ENCODE results near the gene CATSPERB. TPM values are rescaled to one million over a fixed set of nuclear protein-coding genes. Genes with fewer than 3 reads are reported as not detected.

The CATSPERB gene
- total RNA-seq, 1 donor, result 0.81 TPM

DNA sequence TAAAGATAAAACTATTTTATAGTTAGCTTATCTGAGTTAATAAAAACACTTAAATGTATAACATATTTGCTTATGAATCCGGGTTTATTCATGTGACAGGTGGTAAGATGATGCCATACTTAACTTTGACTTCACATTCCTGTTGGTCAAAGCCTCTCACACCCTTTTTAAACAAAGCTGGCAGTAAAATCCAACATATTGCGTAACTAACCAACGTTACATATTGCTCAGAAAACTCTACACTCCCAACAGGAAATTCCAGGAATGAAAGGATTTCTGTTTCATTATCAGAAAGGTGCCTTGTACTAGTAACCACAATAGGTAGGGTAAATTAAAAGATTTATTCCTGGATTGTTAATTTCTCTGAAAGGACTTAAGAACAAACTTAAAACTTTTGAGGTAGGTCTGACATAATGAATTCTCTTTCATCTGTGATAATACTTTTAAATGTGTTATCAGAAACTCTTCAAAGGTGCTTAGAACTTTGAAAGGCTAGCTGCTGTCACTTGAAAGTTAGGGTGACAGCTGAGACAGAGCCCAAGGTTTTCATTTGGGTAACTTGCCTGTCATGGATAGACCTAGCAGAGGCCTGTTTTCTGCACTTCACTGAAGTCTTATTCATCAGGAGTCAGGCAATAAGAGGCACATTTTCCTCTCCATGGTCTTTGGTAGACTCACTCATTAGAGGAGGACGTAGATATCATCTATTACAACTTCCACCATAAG lies 23.8 kb upstream of the CATSPERB start:
- TF ChIP-seq, protein P1, sequence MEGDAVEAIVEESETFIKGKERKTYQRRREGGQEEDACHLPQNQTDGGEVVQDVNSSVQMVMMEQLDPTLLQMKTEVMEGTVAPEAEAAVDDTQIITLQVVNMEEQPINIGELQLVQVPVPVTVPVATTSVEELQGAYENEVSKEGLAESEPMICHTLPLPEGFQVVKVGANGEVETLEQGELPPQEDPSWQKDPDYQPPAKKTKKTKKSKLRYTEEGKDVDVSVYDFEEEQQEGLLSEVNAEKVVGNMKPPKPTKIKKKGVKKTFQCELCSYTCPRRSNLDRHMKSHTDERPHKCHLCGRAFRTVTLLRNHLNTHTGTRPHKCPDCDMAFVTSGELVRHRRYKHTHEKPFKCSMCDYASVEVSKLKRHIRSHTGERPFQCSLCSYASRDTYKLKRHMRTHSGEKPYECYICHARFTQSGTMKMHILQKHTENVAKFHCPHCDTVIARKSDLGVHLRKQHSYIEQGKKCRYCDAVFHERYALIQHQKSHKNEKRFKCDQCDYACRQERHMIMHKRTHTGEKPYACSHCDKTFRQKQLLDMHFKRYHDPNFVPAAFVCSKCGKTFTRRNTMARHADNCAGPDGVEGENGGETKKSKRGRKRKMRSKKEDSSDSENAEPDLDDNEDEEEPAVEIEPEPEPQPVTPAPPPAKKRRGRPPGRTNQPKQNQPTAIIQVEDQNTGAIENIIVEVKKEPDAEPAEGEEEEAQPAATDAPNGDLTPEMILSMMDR (IDR thresholded peaks at IDR 0.05; ENCODE audit: insufficient read depth, low read length), result no peak
- DNase-seq (ENCODE audit: low read depth), result peak; percentile 67
- no peak overlapping the region for H3K4me3 ChIP-seq (ENCODE audit: low read depth, low read length)

DNA sequence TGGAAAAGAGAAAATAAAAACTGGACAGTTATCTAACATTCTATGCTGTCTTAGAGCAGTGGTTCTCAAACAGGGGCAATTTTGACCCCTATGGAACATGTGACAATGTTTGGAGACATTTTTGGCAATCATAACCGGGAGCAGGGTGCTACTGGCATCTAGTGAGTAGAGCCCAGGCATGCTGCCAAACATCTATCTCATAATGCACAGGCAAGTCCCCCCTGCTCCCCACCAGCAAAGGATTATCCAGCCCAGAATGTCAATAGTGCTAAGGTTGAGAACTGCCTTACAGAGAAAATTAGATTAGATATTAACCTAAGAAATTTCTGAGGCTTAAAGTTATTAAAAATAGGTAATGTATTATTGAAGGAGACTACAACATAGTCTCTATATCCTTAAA lies 22.9 kb upstream of the CATSPERB start:
- no peak overlapping the region for H3K4me3 ChIP-seq (ENCODE audit: low read depth, low read length)
- TF ChIP-seq, protein P1 (IDR thresholded peaks at IDR 0.05; ENCODE audit: insufficient read depth, low read length), result no peak
- no peak for DNase-seq (ENCODE audit: low read depth)

DNA sequence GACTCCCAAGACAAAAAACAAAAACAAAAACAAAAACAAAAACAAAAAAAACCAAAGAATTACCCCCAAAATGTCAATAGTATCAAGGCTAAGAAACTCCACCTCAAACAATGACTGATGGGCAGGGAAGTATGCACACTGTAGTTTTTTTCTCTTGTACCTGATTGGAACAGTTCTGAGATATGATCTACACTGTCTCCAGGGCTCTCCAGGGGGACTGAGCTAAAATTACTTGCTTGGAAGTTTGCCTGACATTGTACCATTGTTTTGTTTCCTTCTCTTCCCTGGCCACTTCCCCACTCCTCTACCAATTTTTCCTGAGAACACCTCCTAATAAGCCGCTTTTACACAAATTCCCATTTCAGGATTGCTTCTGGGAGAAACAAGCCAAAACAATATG lies 22.3 kb upstream of the CATSPERB start:
- DNase-seq (ENCODE audit: low read depth), result no peak
- TF ChIP-seq, protein P1 (IDR thresholded peaks at IDR 0.05; ENCODE audit: insufficient read depth, low read length), result no peak
- no peak overlapping the region for H3K4me3 ChIP-seq (ENCODE audit: low read depth, low read length)

DNA sequence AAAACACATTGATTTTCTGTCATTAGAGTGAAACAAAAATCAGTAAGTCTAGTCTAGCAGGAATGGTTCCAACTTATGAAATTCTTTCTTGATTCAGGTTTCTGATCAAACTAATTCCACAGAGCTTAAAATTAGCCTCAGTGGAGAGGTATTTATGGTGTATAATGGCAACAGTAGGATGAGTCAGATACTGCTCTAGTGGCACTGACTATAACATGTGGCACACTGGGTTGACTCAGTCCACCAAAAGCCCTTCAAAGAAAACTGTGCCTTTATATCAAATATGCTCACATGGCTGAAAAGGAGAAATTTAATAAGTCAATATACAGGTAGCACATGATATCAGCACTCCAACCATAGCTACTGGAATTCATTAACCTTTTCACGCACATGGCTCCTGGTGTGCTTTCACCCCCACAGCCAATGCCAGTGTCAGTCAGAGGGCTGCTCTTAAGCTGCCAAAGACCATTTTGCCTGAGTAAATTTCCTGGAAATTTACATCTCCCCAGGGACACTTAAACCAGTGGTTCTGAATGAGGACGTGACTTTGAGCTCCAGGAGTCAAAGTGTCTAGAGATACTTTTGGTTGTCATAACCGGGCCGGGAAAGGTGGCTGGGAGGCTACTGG lies 21.7 kb upstream of the CATSPERB start:
- TF ChIP-seq, protein P1 (IDR thresholded peaks at IDR 0.05; ENCODE audit: insufficient read depth, low read length), result no peak
- DNase-seq (ENCODE audit: low read depth), result no peak
- H3K4me3 ChIP-seq (ENCODE audit: low read depth, low read length), result no peak overlapping the region

DNA sequence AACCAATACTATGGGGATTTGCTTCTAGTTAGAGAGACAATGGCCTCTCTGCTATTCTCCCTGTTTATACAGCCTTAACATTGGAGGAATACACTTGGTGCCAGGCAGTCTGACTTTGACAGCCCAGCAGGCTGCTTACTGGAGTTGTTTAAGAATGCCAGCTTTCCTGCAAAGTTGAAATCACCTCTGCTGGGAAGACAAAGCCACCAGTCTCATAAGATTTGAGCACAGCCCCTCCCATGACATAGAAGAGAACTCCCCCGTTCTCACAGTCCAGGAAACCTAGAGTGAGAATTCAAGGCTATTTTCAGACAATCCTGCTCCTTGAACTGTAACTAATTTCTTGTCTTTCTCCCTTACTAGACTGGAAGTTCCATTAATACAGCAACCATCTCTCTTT lies 21.1 kb upstream of the CATSPERB start:
- H3K4me3 ChIP-seq (ENCODE audit: low read depth, low read length), result no peak overlapping the region
- TF ChIP-seq, protein P1 (IDR thresholded peaks at IDR 0.05; ENCODE audit: insufficient read depth, low read length), result no peak
- no peak for DNase-seq (ENCODE audit: low read depth)

DNA sequence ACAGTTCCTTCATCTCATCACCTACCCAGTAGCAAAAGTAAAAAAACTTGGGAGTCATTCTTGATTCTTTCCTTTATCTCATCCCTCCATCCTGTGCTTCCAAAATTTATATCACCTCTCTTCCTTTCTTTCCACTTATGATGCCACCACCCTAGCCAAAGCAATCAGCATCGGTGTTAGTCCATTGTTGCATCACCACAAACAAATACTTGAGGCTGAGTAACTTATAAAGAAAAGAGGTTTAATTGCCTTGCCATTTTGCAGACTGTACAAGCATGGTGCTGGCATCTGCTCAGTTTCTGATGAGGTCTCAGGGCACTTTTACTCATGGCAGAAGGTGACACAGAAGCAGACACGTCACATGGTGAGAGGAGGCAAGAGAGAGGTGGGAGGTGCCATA lies 19.8 kb upstream of the CATSPERB start:
- H3K4me3 ChIP-seq (ENCODE audit: low read depth, low read length), result no peak overlapping the region
- TF ChIP-seq, protein P1 (IDR thresholded peaks at IDR 0.05; ENCODE audit: insufficient read depth, low read length), result no peak
- no peak for DNase-seq (ENCODE audit: low read depth)
